Uterus (tissue), 4 donors: ENCODE data around the gene IRS1. TPM values are rescaled to one million over a fixed set of nuclear protein-coding genes. Genes with fewer than 3 reads are reported as not detected.

ENCODE experiments used
- DNase-seq, 2 donors: peaks; one replicate each; pipeline ENCODE4 v3.0.0-alpha.2; 2019 to 2020
- H3K27ac ChIP-seq, 2 donors: fragments of 200-600 bp; sonication (generic); 1 replicate in 1 of 2; 2 replicates in 1 of 2; pipeline ENCODE4 v1.5.1; 2016 to 2018
- H3K27me3 ChIP-seq, 2 donors: fragments of 200-600 bp; sonication (generic); one replicate each; pipeline ENCODE4 v1.5.1; 2018 to 2019; ENCODE audit warnings: control low read depth in 1 of 2
- H3K36me3 ChIP-seq, 2 donors: fragments of 200-600 bp; sonication (generic); one replicate each; pipeline ENCODE4 v1.5.1; 2019; ENCODE audit warnings: control low read depth in 1 of 2
- H3K4me1 ChIP-seq, 2 donors: fragments of 200-600 bp; sonication (generic); one replicate each; pipeline ENCODE4 v1.5.1; 2018 to 2019; ENCODE audit warnings: control low read depth in 1 of 2
- H3K4me3 ChIP-seq, 2 donors: fragments of 200-600 bp; sonication (generic); 1 replicate in 1 of 2; 2 replicates in 1 of 2; pipeline ENCODE4 v1.5.1; 2018 to 2019; ENCODE audit warnings: mild to moderate bottlenecking in 1 of 2
- H3K9me3 ChIP-seq, 2 donors: fragments of 200-600 bp; sonication (generic); one replicate each; pipeline ENCODE4 v1.5.1; 2019; ENCODE audit warnings: control low read depth in 1 of 2
- POLR2A ChIP-seq, 2 donors: fragments of 450-650 bp; IDR thresholded peaks; one replicate each; pipeline ENCODE4 v1.6.1; 2016; ENCODE audit warnings: antibody characterized with exemption in 2 of 2, mild to moderate bottlenecking in 1 of 2, moderate library complexity in 1 of 2
- intact Hi-C: fragments of 100-400 bp; cut with DNase I; formaldehyde crosslinking; loops from one replicate; pipeline ENCODE4 v1.15.1; 2023; ENCODE audit warnings: low total_unique reads
- total RNA-seq, 4 donors: library from RNA; depleted of rRNA in 3 of 4; stranded (reverse); fragments of >200 nt in 3 of 4; gene quantifications; one replicate each; pipeline versions ENCODE4 v1.1.0 to v1.2.4, GENCODE V29; 2014 to 2023
- TF ChIP-seq, protein P1 (sequence below), 4 experiments: fragments of 200-600 bp in 2 of 4; fragments of 450-650 bp in 2 of 4; sonication (generic) in 2 of 4; IDR thresholded peaks; one replicate each; pipeline ENCODE4 v1.5.1; 2016 to 2019; ENCODE audit warnings: antibody characterized with exemption in 4 of 4, mild to moderate bottlenecking in 2 of 4, moderate library complexity in 1 of 4
- donor health status: DM: yes; HTN: yes; CAD: no.

IRS1 gene
- total RNA-seq, 4 donors from 2014 or later, result 11.5 to 54.2 (median 29.5) TPM

DNA sequence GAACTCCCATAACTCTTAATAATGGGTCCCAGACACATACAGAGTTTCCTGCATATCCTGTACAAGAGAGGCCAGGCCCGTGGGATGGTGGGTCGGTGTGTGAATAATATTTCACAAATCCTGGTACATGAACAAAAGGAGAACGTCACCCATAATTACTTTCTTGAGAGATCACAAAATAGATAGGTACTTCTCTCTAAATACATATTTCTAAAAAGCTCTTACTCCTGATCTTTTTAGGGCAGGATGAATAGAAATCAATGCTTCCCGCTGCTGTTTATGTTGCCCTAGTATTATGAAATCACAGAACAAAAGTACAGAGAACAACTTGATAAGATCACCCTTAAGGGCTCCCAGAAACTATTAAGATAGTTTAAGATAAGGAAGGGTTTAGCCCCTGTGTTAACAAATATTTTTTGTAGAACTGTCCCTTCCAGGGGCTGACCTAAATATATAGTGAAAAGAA lies 5.4 kb downstream of the IRS1 start:
- intact Hi-C loops, result loop anchor here (10.0 kb wide), 1 partner anchor 159 kb away; no protein-coding TSS in a partner anchor
- Histone ChIP-seq H3K9me3 (no peaks in the 10 kb centered on the region), H3K36me3 (no peaks in the 10 kb centered on the region), H3K27ac (peak overlapping the region; percentile 93 to 96), H3K4me3 (peak overlapping the region; percentile 67 to 69), H3K4me1 (peaks cover 0 to 13% of the 10 kb centered on the region in 2 donors), H3K27me3 (no peaks in the 10 kb centered on the region)
- peak in 1 of 2 donors; percentile 13 for TF ChIP-seq POLR2A (IDR thresholded peaks at IDR 0.05)
- TF ChIP-seq, protein P1, sequence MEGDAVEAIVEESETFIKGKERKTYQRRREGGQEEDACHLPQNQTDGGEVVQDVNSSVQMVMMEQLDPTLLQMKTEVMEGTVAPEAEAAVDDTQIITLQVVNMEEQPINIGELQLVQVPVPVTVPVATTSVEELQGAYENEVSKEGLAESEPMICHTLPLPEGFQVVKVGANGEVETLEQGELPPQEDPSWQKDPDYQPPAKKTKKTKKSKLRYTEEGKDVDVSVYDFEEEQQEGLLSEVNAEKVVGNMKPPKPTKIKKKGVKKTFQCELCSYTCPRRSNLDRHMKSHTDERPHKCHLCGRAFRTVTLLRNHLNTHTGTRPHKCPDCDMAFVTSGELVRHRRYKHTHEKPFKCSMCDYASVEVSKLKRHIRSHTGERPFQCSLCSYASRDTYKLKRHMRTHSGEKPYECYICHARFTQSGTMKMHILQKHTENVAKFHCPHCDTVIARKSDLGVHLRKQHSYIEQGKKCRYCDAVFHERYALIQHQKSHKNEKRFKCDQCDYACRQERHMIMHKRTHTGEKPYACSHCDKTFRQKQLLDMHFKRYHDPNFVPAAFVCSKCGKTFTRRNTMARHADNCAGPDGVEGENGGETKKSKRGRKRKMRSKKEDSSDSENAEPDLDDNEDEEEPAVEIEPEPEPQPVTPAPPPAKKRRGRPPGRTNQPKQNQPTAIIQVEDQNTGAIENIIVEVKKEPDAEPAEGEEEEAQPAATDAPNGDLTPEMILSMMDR (IDR thresholded peaks at IDR 0.05), result no peak
- peak in 1 of 2 donors; percentile 34 for DNase-seq

GRCh38 chr2:226793646-226794045 lies 6.0 kb downstream of the IRS1 start:
- H3K9me3 ChIP-seq, result no peaks in the 10 kb centered on the region
- H3K4me3 ChIP-seq, result peak overlapping the region; percentile 67 to 69
- intact Hi-C loops, result loop anchor here (10.0 kb wide), 1 partner anchor 159 kb away; no protein-coding TSS in a partner anchor
- no peaks in the 10 kb centered on the region for H3K27me3 ChIP-seq
- H3K36me3 ChIP-seq, result no peaks in the 10 kb centered on the region
- peaks cover 6 to 15% of the 10 kb centered on the region in 2 donors for H3K4me1 ChIP-seq
- no peak for TF ChIP-seq POLR2A (IDR thresholded peaks at IDR 0.05)
- TF ChIP-seq, protein P1 (IDR thresholded peaks at IDR 0.05), result no peak
- H3K27ac ChIP-seq, result peak overlapping the region; percentile 93 to 96
- no peak for DNase-seq

DNA sequence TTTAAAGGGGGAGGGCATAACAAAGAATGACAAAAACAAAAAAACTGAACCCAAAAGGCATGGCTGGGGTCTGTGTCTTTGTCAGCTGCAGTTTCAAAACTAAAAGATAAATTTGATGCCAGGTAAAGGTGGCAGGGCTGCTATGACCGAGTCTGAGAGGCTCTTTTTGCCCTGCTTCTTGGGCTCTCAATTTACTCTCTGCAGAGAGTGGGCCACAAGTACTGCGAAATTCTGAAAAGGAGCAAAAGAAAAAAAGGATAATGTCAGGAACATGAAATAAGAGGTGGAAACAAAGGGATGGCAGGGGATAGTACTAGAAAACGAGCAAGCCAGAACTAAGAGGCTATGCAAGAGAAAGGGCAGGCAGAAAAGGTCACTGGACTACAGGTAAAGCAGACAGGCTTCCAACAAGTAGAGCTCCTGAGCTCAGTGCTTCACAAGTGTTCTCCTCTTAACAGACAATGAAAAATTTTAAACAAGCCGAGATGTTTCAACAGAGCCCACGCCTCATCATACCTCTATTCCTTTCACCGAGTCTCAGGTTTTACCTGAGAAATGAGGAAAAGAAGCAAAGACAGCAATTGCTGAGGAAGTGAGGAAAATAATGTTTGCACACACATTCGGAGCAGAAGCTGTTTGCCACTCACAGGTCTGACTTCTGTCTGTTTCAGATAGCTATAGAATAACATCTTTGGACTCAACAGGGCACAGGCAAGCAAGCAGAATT lies 7.3 kb downstream of the IRS1 start:
- Histone ChIP-seq H3K27me3 (no peaks in the 10 kb centered on the region), H3K4me3 (peak overlapping the region; percentile 41 to 69), H3K27ac (peak overlapping the region; percentile 93 to 96), H3K36me3 (no peaks in the 10 kb centered on the region), H3K4me1 (peaks cover 6 to 15% of the 10 kb centered on the region in 2 donors), H3K9me3 (no peaks in the 10 kb centered on the region)
- intact Hi-C loops, result loop anchor here (10.0 kb wide), 1 partner anchor 158 kb away; no protein-coding TSS in a partner anchor
- DNase-seq, result no peak
- TF ChIP-seq, protein P1 (IDR thresholded peaks at IDR 0.05), result no peak

- TF ChIP-seq POLR2A (IDR thresholded peaks at IDR 0.05), result peak; percentile 28 to 73
- TF ChIP-seq, protein P1 (IDR thresholded peaks at IDR 0.05), result peak in 3 of 4 experiments; percentile 44 to 77 (median 63)
- no peaks in the 10 kb centered on the region for H3K9me3 ChIP-seq
- peak overlapping the region; percentile 93 to 96 for H3K27ac ChIP-seq
- intact Hi-C loops, result loop anchor here (10.0 kb wide), 1 partner anchor 157 kb away; no protein-coding TSS in a partner anchor
- no peaks in the 10 kb centered on the region for H3K36me3 ChIP-seq
- DNase-seq, result peak; percentile 82 to 88
- no peaks in the 10 kb centered on the region for H3K27me3 ChIP-seq
- peaks cover 6 to 15% of the 10 kb centered on the region in 2 donors for H3K4me1 ChIP-seq
- peak overlapping the region; percentile 41 to 69 for H3K4me3 ChIP-seq
Measured at GRCh38 chr2:226791487-226792081, 8.0 kb downstream of the IRS1 start.
